NCI-H2227 treated with DMSO at 0.1 percent for 48 hours (cell line): Measurements from ENCODE around the gene MTSS2.
A peak's percentile ranks its signal among the peaks of the same experiment; 100 is the strongest.
"Not testable (repeated sequence)": the region's sequence is repeated elsewhere in the genome, so short reads cannot be mapped to it uniquely, and the experiment has no call there.

Experiments
- DNase-seq: peaks from one replicate; lab custom pipeline; 2025; lab: John Stamatoyannopoulos, UW

The MTSS2 gene

DNA sequence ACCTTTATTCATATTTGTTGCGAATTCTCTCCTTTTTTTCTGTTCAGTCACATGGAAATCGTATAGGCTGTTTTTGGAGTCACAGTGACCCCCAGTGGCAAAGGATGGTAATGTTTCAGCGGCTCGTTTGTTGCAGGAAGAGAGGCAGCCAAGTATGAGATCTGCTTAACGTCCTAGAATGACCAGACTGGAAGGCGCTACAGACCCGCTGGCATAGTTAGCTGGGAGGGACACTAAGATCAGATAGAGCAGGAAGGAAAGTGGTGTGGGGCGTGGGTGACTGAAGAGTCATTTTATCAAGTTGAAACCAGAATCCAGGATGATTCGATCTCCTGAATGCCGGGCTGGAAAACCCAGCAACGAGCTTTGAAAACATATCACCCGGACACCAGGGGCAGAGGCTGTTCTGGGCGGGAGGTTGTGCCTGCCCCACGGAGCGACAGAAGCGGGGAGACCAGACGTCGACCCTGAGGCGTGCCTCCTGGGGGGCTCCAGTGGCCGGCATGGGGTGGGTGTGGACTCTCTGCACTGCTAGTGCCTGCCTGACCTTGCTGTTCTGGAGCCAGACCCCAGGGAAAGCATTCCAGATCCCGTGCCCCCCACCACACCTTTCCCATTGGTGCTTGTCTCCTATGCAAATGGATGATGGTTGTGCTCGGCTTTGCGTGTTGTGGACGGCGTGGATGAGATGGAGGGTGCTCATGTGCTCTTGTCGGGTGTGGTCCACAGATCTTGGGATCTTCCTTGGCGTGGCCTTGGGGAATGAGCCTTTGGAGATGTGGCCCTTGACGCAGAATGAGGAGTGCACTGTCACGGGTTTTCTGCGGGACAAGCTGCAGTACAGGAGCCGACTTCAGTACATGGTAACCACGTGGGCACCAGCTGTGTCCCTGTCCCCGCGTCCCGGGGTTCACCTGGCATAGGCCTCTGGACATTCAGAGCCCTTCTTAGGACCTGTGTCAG, 31.8 kb downstream of the MTSS2 start:
- peak; percentile 71 for DNase-seq

DNA sequence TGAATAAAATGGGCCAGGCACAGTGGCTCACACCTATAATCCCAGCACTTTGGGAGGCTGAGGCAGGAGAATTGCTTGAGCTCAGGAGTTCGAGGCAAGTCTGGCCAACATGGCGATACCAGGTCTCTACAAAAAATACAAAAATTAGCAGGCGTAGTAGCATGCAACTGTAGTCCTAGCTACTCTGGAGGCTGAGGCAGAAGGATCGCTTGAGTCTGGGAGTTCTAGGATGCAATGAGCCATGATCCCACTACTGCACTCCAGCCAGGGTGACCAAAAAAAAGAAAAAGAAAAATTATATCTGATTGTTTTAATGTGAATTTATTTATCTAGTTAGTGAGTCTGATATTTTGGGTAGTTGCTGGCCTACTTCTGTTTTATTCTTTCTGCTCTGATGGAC, 32.4 kb downstream of the MTSS2 start:
- no peak for DNase-seq

DNA sequence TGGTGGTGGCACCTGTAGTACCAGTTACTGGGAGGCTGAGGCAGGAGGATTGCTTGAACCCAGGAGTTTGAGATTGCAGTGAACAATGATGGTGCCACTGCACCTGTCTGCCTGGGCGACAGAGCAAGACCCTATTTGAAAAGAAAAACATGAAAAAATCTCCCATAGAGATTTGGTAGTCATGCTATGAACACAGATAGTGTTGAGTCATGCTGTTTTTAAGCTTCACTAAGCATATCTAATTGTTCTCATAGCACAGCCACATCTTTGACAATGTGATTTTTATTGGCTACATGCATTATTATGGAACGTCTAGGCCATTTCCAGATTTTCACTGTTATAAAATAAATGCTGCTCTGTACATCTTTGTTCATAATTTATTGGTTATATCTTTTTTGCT, 33.5 kb downstream of the MTSS2 start:
- DNase-seq: no peak

GRCh38 chr16:70651524-70651923, 34.3 kb downstream of the MTSS2 start:
- no peak for DNase-seq

- no peak for DNase-seq
Observed at GRCh38 chr16:70650216-70650615, 35.6 kb downstream of the MTSS2 start.

GRCh38 chr16:70649300-70649699, 36.6 kb downstream of the MTSS2 start:
- no peak for DNase-seq

DNA sequence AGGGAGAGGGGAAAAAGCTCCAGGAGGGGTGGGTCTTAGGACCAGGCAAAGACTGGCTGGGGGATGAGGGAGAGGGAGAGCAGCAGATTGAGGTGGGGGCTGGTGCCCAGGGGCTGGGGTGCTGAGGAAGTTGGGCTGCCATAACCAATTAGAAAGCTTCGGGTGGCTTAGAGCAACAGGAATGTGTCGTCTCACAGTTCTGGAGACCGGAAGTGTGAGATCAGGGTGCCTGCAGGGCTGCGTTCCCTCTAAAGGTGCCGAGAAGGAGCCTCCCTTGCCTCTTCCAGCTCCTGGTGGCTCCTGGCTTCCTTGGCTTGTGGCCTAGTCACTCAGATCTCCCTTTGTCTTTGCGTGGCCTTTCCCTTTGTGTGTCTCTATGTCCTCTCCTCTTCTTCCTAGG, 37.2 kb downstream of the MTSS2 start:
- no peak for DNase-seq

DNA sequence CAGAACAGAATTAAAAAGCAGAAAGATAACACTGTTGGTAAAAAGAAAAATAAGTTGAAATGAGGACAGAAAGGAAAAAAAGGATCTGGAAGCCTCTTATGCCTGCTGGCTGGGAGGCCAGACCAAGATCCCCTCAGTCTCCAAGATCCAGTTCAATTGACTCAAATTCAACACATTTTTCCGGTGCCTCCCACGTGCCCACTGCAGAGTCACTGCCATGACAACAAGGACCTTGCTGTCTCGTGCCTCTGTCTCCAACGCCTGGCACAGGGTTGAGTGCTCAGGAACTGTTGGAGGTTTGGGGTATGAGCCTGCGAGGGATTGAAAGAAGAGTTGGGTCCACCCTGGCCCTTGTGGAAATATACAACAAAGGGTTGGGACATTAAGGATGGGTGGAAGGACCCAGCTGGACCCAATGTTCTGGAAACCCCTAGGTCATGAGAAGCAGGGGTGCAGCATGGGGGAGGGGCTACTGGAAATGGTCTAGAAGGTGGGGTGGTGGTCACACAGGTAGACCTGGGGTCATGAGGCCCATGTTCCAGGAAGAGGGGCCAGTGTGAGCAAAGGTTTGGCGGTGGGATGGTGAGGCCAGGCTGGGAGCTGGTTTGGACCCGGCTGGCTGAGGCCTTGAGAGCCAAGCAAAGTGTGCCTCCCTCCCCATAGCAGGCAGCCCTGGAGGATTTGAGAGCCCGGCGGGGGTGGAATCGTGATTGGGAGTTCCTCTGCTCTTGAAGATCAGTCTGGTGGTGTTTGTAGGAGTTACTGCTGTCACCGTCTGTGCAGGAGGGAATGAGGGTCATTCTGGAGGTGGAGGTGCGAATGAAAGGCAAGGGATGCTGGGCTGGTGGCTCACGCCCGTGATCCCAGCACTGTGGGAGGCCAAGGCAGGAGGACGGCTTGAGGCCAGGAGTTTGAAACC, 38.2 kb downstream of the MTSS2 start:
- no peak for DNase-seq

DNA sequence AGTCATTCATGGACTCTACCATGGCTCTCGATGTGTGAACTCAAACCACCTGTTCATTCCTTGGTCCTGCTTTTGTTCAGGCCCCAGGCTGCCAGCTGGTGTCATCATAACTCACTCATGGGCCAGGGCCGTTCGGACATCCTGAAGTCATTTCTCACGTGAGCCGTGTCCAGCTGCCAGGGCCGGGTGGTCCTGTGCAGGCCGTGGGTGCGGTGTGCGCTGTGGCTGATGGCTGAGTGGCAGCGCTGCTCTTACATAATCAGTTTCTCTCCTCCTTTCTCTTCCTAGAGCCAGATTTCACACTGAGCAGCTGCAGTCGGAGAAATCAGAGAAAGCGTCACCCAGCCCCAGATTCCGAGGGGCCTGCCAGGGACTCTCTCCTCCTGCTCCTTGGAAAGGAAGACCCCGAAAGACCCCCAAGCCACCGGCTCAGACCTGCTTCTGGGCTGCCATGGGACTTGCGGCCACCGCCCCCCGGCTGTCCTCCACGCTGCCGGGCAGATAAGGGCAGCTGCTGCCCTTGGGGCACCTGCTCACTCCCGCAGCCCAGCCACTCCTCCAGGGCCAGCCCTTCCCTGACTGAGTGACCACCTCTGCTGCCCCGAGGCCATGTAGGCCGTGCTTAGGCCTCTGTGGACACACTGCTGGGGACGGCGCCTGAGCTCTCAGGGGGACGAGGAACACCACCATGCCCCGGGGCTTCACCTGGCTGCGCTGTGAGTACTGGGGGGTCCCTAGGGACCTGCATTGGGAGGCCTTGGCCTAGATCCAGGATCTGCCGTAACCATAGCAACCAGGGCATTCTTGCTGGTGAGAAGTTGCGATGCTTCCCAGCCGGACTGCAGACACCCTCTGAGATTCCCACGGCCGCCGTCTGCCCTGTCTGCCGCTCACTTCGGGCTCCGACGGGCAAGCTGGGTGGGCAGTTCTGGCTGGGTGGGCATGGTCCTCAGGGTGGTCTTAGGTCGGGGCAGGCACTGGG, 39.3 kb downstream of the MTSS2 start, which contains the start of gene IL34:
Gene IL34, plus strand, starts transcription at position 300 of the 982 bp plus-strand sequence. Its CDS starts 389 bp downstream, at position 689.
- DNase-seq: no peak

GRCh38 chr16:70644763-70645597, 40.9 kb downstream of the MTSS2 start:
- DNase-seq: no peak

DNA sequence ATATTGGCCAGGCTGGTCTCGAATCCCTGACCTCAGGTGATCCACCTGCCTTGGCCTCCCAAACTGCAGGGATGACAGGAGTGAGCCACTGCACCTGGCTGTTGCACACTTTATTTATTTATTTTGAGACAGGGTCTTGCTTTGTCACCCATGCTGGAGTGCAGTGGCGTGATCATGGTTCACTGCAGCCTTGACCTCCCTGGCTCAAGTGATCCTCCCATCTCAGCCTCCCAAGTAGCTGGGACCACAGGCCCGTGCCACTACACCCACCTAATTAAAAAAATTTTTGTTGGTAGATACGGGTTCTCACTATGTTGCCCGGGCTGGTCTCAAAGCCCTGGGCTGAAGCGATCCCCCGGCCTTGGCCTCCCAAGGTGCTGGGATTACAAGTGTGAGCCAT, 42.6 kb downstream of the MTSS2 start:
- DNase-seq: not testable (repeated sequence)

GRCh38 chr16:70642633-70643032, 43.2 kb downstream of the MTSS2 start:
- DNase-seq: no peak

GRCh38 chr16:70638814-70639792, 46.8 kb downstream of the MTSS2 start:
- DNase-seq: no peak
